K562 (cell line): ENCODE data around the gene ADCY5. TPM values are rescaled to one million over a fixed set of nuclear protein-coding genes. Genes with fewer than 3 reads are reported as not detected.

Experiments
- ATAC-seq: fragments of 200-7000 bp; cut with Tn5 transposase; 3 replicates; pipeline ENCODE4 v1.9.1; 2020; ENCODE audit warnings: moderate library complexity
- BruUV-seq: library from RNA; stranded (reverse); fragments of 400-500 nt; replicated peaks from 2 replicates; lab custom pipeline; 2021; lab: Mats Ljungman, UMichigan
- CTCF ChIA-PET: fragments of 300-600 bp; formaldehyde crosslinking; extraction: SDS; loops from one replicate; lab custom pipeline; 2021; ENCODE audit warnings: low intra/inter-chr PET ratio; lab: Yijun Ruan, JAX
- POLR2A ChIA-PET: fragments of 300-600, 350-650 bp; sonication (Branson Sonifier 250); formaldehyde crosslinking; extraction: SDS; loops from one replicate; lab custom pipeline; 2021; ENCODE audit warnings: antibody characterized with exemption, inconsistent platforms; lab: Yijun Ruan, JAX
- DNase-seq, 4 experiments: peaks; one replicate each; pipeline versions ENCODE4 v3.0.0 to v3.0.0-alpha.2; 2011 to 2018; ENCODE audit warnings: low spot score in 3 of 4, mixed read lengths in 3 of 4; ENCODE audit errors: extremely low read depth in 1 of 4
- FAIRE-seq: peaks from 2 replicates; lab custom pipeline; 2011; peaks lifted over from hg19 to GRCh38; lab: Jason Lieb, UNC
- H2AFZ ChIP-seq: 2 replicates; pipeline ENCODE4 v1.6.0; 2011; ENCODE audit warnings: low read depth, low read length, control low read depth, inconsistent platforms
- H3K27ac ChIP-seq: fragments of 200-600 bp; 3 replicates; pipeline ENCODE4 v1.8.0; 2011; ENCODE audit warnings: low read depth, mild to moderate bottlenecking, control low read depth, inconsistent platforms, low read length, moderate library complexity, mixed read lengths; ENCODE audit errors: extremely low read depth
- H3K27me3 ChIP-seq, 2 experiments: fragments of 300-600 bp in 1 of 2; 2 replicates in 1 of 2; 3 replicates in 1 of 2; pipeline versions ENCODE4 v1.6.0 to v1.8.0; 2011; ENCODE audit warnings: inconsistent platforms in 2 of 2, low read length in 2 of 2, mild to moderate bottlenecking in 1 of 2, mixed read lengths in 1 of 2, moderate library complexity in 1 of 2; ENCODE audit not compliant: control insufficient read depth in 2 of 2, insufficient read depth in 2 of 2
- H3K36me3 ChIP-seq: fragments of 300-600 bp; 3 replicates; pipeline ENCODE4 v1.8.0; 2011; ENCODE audit warnings: mild to moderate bottlenecking, low read length, inconsistent platforms; ENCODE audit not compliant: control insufficient read depth, insufficient read depth
- H3K4me1 ChIP-seq, 2 experiments: fragments of 200-600 bp in 1 of 2; replicated peaks in 1 of 2; 2 replicates in 1 of 2; 3 replicates in 1 of 2; pipeline versions ENCODE4 v1.5.1 to v1.8.0; 2011; ENCODE audit warnings: inconsistent platforms in 2 of 2, low read length in 2 of 2, mild to moderate bottlenecking in 1 of 2, mixed read lengths in 1 of 2, moderate library complexity in 1 of 2; ENCODE audit not compliant: control insufficient read depth in 2 of 2, insufficient read depth in 2 of 2
- H3K4me2 ChIP-seq: 2 replicates; pipeline ENCODE4 v1.6.1; 2011; ENCODE audit warnings: low read length, control low read depth, inconsistent platforms, mixed read lengths; ENCODE audit not compliant: insufficient read depth
- H3K4me3 ChIP-seq: fragments of 200-600 bp; sonication (generic), shearing (Covaris generic); 2 replicates; pipeline ENCODE4 v1.5.1; 2016; ENCODE audit warnings: control low read depth, inconsistent platforms
- H3K79me2 ChIP-seq: fragments of 200-600 bp; 3 replicates; pipeline ENCODE4 v1.8.0; 2011; ENCODE audit warnings: low read length, inconsistent platforms; ENCODE audit not compliant: control insufficient read depth, insufficient read depth
- H3K9ac ChIP-seq, 2 experiments: 2 replicates each; pipeline versions ENCODE4 v1.6.0 to v1.6.1; 2011; ENCODE audit warnings: low read depth in 2 of 2, low read length in 2 of 2, control low read depth in 1 of 2, inconsistent platforms in 1 of 2, mild to moderate bottlenecking in 1 of 2, mixed read lengths in 1 of 2; ENCODE audit not compliant: insufficient read depth in 1 of 2
- H3K9me1 ChIP-seq: one replicate; pipeline ENCODE4 v1.6.0; 2011; ENCODE audit warnings: inconsistent platforms, mild to moderate bottlenecking, low read length, moderate library complexity; ENCODE audit not compliant: control insufficient read depth, insufficient read depth
- H3K9me3 ChIP-seq: replicated peaks from 2 replicates; pipeline ENCODE4 v1.5.1; 2011; ENCODE audit warnings: low read depth, low read length, inconsistent platforms; ENCODE audit not compliant: control insufficient read depth, insufficient read depth
- H4K20me1 ChIP-seq: replicated peaks from 2 replicates; pipeline ENCODE4 v1.6.1; 2011; ENCODE audit warnings: low read length, inconsistent platforms, mixed read lengths; ENCODE audit not compliant: control insufficient read depth, insufficient read depth
- AFF1 ChIP-seq, 2 experiments: fragments of 450-650 bp; IDR thresholded peaks; 2 replicates each; pipeline ENCODE4 v1.6.1; 2018; ENCODE audit warnings: mild to moderate bottlenecking in 2 of 2, low read depth in 1 of 2; ENCODE audit not compliant: partially characterized antibody in 2 of 2
- JUND ChIP-seq, 2 experiments: IDR thresholded peaks; 2 replicates in 1 of 2; 3 replicates in 1 of 2; pipeline ENCODE4 v1.6.1; 2011; ENCODE audit warnings: borderline replicate concordance in 2 of 2, low read depth in 2 of 2, low read length in 2 of 2, improper control_type of control experiment in 1 of 2, missing biosample characterization in 1 of 2, missing genetic modification characterization in 1 of 2, missing genetic modification reagents in 1 of 2
- SIX5 ChIP-seq, 2 experiments: IDR thresholded peaks; 2 replicates each; pipeline ENCODE4 v1.6.1; 2011; ENCODE audit warnings: low read length in 2 of 2, borderline replicate concordance in 1 of 2, low read depth in 1 of 2, mild to moderate bottlenecking in 1 of 2, moderate library complexity in 1 of 2; ENCODE audit not compliant: insufficient read depth in 1 of 2
- WGBS: fragments of 100-300 bp; shearing (Covaris generic); methylation state at CpG from one replicate; pipeline ENCODE4 v1.1.6; 2016; ENCODE audit warnings: low coverage, mixed read lengths; ENCODE audit not compliant: insufficient coverage; ENCODE audit errors: missing lambda C conversion rate; 5-methylcytosine and 5-hydroxymethylcytosine counted together
- in situ Hi-C: fragments of 300-500 bp; cut with MboI; formaldehyde crosslinking; loops from 4 replicates; pipeline ENCODE4 v1.15.0; 2018; ENCODE audit warnings: inconsistent platforms, mixed read lengths
- intact Hi-C: fragments of 100-400 bp; cut with micrococcal nuclease; formaldehyde crosslinking; loops from 2 replicates; pipeline ENCODE4 v1.14.2; 2022
- polyA plus RNA-seq, 8 experiments: library from polyadenylated mRNA; depleted of rRNA in 4 of 8; stranded (reverse) in 5 of 8; unstranded in 3 of 8; fragments of >200 nt; fragmentation: Nextera tagmentation in 2 of 8; fragmentation: Illumina TruSeq in 1 of 8; extraction: Ambion mirVana in 2 of 8; extraction: Trizol in 1 of 8; gene quantifications; 2 replicates each; pipeline versions ENCODE4 v1.2.1 to v1.2.3, GENCODE V29; 2011 to 2014; ENCODE audit warnings: inconsistent platforms in 1 of 8, missing spikeins in 1 of 8
- total RNA-seq, 7 experiments: library from RNA; depleted of rRNA in 6 of 7; stranded (reverse); fragments of >200 nt in 6 of 7; fragmentation: Illumina TruSeq in 2 of 7; extraction: Trizol in 2 of 7; gene quantifications; 2 replicates each; pipeline versions ENCODE4 v1.2.1 to v1.2.3, GENCODE V29; 2011 to 2021; ENCODE audit warnings: low replicate concordance in 1 of 7

ADCY5 gene
- total and polyA plus RNA-seq, 9 of the 15 experiments (the other 6 are each of a cell fraction or from before 2014, with no cell fraction given), result under 0.01 TPM; not detected in 8

GRCh38 chr3:123340336-123340735 is 108.6 kb downstream of the ADCY5 start:
- BruUV-seq, result no TSS peak
- Histone ChIP-seq H3K4me1 (no peaks in the 10 kb centered on the region; a peak in 1 of 5 replicates), H2AFZ (no peak overlapping the region), H3K9me1 (no peaks in the 10 kb centered on the region), H3K4me3 (no peak overlapping the region), H3K79me2 (no peaks in the 10 kb centered on the region), H3K4me2 (no peak overlapping the region), H3K9me3 (no peaks in the 10 kb centered on the region), H3K27me3 (no peaks in the 10 kb centered on the region; a peak in 2 of 5 replicates), H3K9ac (no peak overlapping the region), H3K36me3 (no peaks in the 10 kb centered on the region), H3K27ac (no peak overlapping the region), H4K20me1 (peaks cover 3% of the 10 kb centered on the region; the same call in 1 of the 2 replicates)
- TF ChIP-seq SIX5 (IDR thresholded peaks at IDR 0.05; ENCODE audit: borderline replicate concordance in 1 of 2, insufficient read depth in 1 of 2, low read depth in 1 of 2, low read length in 2 of 2) (no peak), AFF1 (IDR thresholded peaks at IDR 0.05; ENCODE audit: low read depth in 1 of 2, partially characterized antibody in 2 of 2) (no peak), JUND (IDR thresholded peaks at IDR 0.05; ENCODE audit: borderline replicate concordance, low read depth, low read length) (no peak), JUND (tag; IDR thresholded peaks at IDR 0.05; ENCODE audit: borderline replicate concordance, low read depth, low read length) (no peak)
- FAIRE-seq (no peak), DNase-seq (no peak), ATAC-seq (no peak)
- WGBS, result 5% methylated on average over 3 of the region's 4 CpGs
- ChIA-PET POLR2A (no interaction called here), CTCF (no interaction called here)
- intact Hi-C loops, result no loop called here
- in situ Hi-C loops, result no loop called here
